Measurements from ENCODE around the gene MYL4.

MYL4 gene

DNA sequence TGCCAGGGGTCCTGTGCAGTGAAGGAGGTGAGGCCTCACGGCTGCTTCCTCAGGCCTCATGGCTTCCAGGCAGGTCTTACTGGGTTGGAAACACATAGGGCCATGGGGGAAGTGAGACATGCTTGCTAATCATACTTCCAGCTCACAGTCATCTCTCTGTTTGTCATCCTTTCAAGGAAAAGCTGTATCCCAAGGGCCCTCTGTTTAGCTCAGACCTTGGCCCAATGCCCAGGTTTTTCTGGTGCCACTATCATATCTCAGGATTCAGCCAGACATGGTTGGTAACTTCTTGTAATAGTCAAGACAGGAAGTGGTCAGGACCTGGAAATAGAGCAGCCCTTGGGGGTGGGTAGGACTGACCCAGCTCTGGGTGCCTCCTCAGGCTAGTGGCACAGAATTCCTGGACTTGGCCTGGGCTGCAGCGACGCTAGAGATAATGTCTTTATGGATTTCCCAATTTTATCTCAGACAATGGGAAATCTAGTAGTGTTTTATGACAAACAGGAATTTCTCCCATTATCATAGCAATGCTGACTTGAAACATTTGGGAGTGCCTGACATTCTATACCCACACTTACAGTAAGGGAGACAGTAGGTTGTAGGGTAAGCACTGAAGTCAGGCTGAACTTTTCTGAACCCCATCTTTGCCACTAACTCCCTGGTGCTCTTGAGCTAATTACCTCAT is 31.0 kb downstream of the MYL4 start:
- H3K4me3 ChIP-seq (ENCODE audit: control insufficient read depth, low read depth, low read length) = no peak overlapping the region
- peak; percentile 99 for DNase-seq (ENCODE audit: low read depth)
- TF ChIP-seq, protein P1, sequence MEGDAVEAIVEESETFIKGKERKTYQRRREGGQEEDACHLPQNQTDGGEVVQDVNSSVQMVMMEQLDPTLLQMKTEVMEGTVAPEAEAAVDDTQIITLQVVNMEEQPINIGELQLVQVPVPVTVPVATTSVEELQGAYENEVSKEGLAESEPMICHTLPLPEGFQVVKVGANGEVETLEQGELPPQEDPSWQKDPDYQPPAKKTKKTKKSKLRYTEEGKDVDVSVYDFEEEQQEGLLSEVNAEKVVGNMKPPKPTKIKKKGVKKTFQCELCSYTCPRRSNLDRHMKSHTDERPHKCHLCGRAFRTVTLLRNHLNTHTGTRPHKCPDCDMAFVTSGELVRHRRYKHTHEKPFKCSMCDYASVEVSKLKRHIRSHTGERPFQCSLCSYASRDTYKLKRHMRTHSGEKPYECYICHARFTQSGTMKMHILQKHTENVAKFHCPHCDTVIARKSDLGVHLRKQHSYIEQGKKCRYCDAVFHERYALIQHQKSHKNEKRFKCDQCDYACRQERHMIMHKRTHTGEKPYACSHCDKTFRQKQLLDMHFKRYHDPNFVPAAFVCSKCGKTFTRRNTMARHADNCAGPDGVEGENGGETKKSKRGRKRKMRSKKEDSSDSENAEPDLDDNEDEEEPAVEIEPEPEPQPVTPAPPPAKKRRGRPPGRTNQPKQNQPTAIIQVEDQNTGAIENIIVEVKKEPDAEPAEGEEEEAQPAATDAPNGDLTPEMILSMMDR (conservative IDR thresholded peaks at IDR 0.05; ENCODE audit: control insufficient read depth, insufficient read depth, low read depth, low read length) = no peak

DNA sequence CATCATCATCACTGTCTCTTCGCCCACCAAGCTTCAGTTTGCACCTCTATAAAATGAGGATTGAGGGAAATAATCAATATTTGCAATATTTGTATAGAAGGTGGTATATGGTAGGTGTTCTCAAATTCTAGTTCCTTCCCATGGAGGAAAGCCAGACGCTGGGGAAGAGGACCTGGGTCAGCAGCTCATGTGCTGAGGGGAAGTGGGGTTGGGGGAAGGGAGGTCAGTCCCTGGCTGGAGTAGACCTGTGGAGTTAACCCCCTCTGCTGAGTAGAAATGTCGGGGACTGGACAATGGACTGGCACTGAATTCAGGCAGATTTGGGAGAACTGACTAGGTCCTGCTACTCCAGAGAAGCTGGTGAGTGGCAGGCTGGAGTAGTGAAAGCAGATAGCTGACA is 31.7 kb downstream of the MYL4 start:
- no peak overlapping the region for H3K4me3 ChIP-seq (ENCODE audit: control insufficient read depth, low read depth, low read length)
- TF ChIP-seq, protein P1 (conservative IDR thresholded peaks at IDR 0.05; ENCODE audit: control insufficient read depth, insufficient read depth, low read depth, low read length) = no peak
- DNase-seq (ENCODE audit: low read depth) = no peak

DNA sequence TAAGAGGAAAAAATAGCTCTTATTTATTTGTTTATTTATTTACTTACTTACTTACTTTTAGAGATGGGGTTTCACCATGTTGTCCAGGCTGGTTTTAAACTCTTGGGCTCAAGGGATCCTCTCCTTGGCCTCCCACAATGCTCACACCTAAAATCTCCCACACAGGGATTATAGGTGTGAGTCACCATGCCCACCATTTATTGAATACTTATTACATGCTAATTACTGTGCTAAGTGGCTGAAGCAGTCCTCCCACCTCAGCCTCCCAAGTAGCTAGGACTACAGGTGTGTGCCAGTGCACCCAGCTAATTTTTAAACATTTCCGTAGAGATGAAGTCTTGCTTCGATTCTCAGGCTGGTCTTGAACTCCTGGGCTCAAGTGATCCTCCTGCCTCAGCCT is 33.5 kb downstream of the MYL4 start:
- no peak for DNase-seq (ENCODE audit: low read depth)
- no peak overlapping the region for H3K4me3 ChIP-seq (ENCODE audit: control insufficient read depth, low read depth, low read length)
- TF ChIP-seq, protein P1 (conservative IDR thresholded peaks at IDR 0.05; ENCODE audit: control insufficient read depth, insufficient read depth, low read depth, low read length) = no peak

DNA sequence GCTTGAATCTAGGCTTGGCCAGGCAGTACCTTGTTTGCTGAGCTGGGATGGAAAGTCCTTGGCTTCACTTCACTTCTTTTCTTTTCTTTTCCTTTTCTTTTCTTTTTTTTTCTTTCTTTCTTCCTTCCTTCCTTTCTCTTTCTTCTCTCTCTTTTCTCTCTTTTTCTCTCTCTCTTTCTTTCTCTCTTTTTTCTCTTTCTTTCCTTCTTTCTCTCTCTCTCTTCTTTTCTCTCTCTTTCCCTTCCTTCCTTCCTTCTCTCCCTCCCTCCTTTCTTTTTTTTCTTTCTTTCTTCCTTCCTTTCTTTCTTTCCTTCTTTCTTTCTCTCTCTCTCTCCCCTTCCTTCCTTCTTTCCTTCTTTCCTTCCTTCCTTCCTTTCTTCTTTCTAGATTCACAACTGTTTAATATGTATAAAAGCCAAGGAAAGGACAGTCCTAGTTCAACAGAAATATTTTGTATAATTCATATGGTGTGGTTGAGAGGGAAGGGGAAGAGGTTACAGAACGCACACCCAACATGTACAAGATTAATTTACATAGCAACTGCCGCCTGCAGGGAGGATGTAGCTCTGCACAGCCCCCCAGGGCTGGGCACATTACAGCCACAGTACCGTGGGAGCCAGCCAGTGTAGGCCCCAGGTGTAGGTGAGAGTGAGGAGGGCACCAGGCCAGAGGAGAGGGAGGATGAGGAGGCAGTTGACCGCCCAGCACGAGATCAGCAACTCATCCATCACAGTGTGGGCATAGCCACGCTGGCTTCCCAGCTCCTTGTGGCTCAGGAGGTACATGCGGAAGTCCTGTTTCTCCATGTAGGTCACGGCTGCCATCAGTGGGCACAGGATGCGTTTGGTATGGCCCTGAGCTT is 34.8 kb downstream of the MYL4 start:
- TF ChIP-seq, protein P1 (conservative IDR thresholded peaks at IDR 0.05; ENCODE audit: control insufficient read depth, insufficient read depth, low read depth, low read length) = no peak
- no peak overlapping the region for H3K4me3 ChIP-seq (ENCODE audit: control insufficient read depth, low read depth, low read length)
- no peak for DNase-seq (ENCODE audit: low read depth)

DNA sequence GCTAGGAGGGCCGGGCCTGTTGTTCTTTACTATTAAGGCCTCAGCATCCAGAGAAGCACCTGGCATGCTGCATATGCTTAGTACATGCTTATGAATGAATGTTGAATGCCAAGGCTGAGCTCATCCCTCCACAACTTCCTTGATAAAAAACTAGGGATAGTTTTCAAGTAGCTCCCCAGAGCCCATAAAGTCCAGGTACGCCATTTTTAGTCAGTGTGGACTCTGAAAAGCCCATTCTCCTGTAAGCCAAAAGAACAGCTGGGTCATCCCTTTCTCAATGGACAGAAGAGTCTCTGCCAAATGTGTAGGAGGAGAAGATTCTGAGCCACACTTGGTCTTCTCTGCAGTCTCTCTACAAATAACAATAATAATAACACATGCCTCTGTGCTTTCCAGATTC is 35.5 kb downstream of the MYL4 start:
- peak; percentile 55 for DNase-seq (ENCODE audit: low read depth)
- H3K4me3 ChIP-seq (ENCODE audit: control insufficient read depth, low read depth, low read length) = no peak overlapping the region
- TF ChIP-seq, protein P1 (conservative IDR thresholded peaks at IDR 0.05; ENCODE audit: control insufficient read depth, insufficient read depth, low read depth, low read length) = no peak

DNA sequence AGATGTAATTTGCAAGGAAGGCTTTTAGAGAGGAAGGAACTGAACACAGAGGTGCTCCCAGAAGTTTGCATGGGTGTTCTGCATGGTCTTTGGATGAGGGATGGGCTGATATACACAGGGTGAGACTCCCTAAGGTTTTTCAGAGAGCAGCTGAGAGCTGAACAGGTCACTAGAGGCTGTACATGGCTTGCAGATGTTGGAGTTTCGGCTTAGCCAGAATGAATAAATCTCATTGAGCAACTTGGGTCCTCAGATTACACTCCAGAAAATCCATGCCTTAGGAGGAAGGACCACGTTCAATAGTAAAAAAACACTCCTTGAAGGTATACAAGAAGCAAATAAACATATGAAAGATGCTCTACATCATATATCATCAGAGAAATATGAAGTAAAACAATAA is 37.0 kb downstream of the MYL4 start:
- peak; percentile 67 for DNase-seq (ENCODE audit: low read depth)
- TF ChIP-seq, protein P1 (conservative IDR thresholded peaks at IDR 0.05; ENCODE audit: control insufficient read depth, insufficient read depth, low read depth, low read length) = no peak
- no peak overlapping the region for H3K4me3 ChIP-seq (ENCODE audit: control insufficient read depth, low read depth, low read length)
